HEK293 (cell line): Measurements from ENCODE around the gene SLC8A2.
A peak's percentile ranks its signal among the peaks of the same experiment; 100 is the strongest.

Source experiments
- CTCF ChIA-PET: fragments of 350-600 bp; formaldehyde crosslinking; extraction: SDS; loops from one replicate; lab custom pipeline; 2021; ENCODE audit warnings: antibody characterized with exemption; lab: Yijun Ruan, JAX
- POLR2A ChIA-PET: fragments of 300-600 bp; formaldehyde crosslinking; extraction: SDS; loops from one replicate; lab custom pipeline; 2020; ENCODE audit warnings: antibody characterized with exemption, inconsistent platforms; lab: Yijun Ruan, JAX
- H3K27ac ChIP-seq: fragments of 200-500 bp; sonication (Bioruptor generic); 2 replicates; pipeline ENCODE4 v1.5.1; 2014; ENCODE audit warnings: low read depth, low read length, control low read depth, inconsistent platforms; ENCODE audit errors: extremely low read depth
- H3K36me3 ChIP-seq, 2 experiments: fragments of 200-500 bp in 1 of 2; sonication (Bioruptor generic) in 1 of 2; 1 replicate in 1 of 2; 2 replicates in 1 of 2; pipeline ENCODE4 v1.5.1; 2014 to 2017; ENCODE audit warnings: inconsistent platforms in 2 of 2, low read length in 2 of 2; ENCODE audit not compliant: control insufficient read depth in 2 of 2, insufficient read depth in 1 of 2
- H3K4me1 ChIP-seq: fragments of 200-500 bp; sonication (Bioruptor generic); 2 replicates; pipeline ENCODE4 v1.5.1; 2014; ENCODE audit warnings: mild to moderate bottlenecking, low read length, inconsistent platforms; ENCODE audit not compliant: control insufficient read depth, insufficient read depth
- H3K4me3 ChIP-seq: 2 replicates; pipeline ENCODE4 v1.5.1; 2011; ENCODE audit warnings: low read depth, mild to moderate bottlenecking, control low read depth, low read length, moderate library complexity
- H3K9me3 ChIP-seq: fragments of 200-500 bp; sonication (Bioruptor generic); 2 replicates; pipeline ENCODE4 v1.5.1; 2014; ENCODE audit warnings: low read depth, low read length, inconsistent platforms; ENCODE audit not compliant: control insufficient read depth, insufficient read depth
- ATF2 ChIP-seq: fragments of 450-650 bp; formaldehyde crosslinking; IDR thresholded peaks from 2 replicates; pipeline ENCODE4 v1.5.1; 2016; ENCODE audit warnings: missing biosample characterization, missing genetic modification characterization, low read depth
- EGR2 ChIP-seq: fragments of 450-650 bp; formaldehyde crosslinking; IDR thresholded peaks from 2 replicates; pipeline ENCODE4 v1.5.1; 2016; ENCODE audit warnings: low read depth, missing biosample characterization, missing genetic modification characterization
- GFI1B ChIP-seq: fragments of 450-650 bp; formaldehyde crosslinking; IDR thresholded peaks from 2 replicates; pipeline ENCODE4 v1.5.1; 2016; ENCODE audit warnings: missing biosample characterization, missing genetic modification characterization
- KLF1 ChIP-seq: fragments of 450-650 bp; formaldehyde crosslinking; IDR thresholded peaks from 2 replicates; pipeline ENCODE4 v1.5.1; 2016; ENCODE audit warnings: missing biosample characterization, missing genetic modification characterization
- KLF16 ChIP-seq: fragments of 450-650 bp; formaldehyde crosslinking; IDR thresholded peaks from 2 replicates; pipeline ENCODE4 v1.5.1; 2017; ENCODE audit warnings: missing biosample characterization, missing genetic modification characterization
- KLF9 ChIP-seq: fragments of 450-650 bp; formaldehyde crosslinking; IDR thresholded peaks from 2 replicates; pipeline ENCODE4 v1.5.1; 2016; ENCODE audit warnings: missing biosample characterization, missing genetic modification characterization, low read depth
- REST ChIP-seq: fragments of 450-650 bp; formaldehyde crosslinking; IDR thresholded peaks from 2 replicates; pipeline ENCODE4 v1.5.1; 2016; ENCODE audit warnings: missing biosample characterization, missing genetic modification characterization
- SP2 ChIP-seq: fragments of 450-650 bp; formaldehyde crosslinking; IDR thresholded peaks from 2 replicates; pipeline ENCODE4 v1.5.1; 2016; ENCODE audit warnings: missing biosample characterization, missing genetic modification characterization
- SP3 ChIP-seq: fragments of 450-650 bp; formaldehyde crosslinking; IDR thresholded peaks from 2 replicates; pipeline ENCODE4 v1.5.1; 2016; ENCODE audit warnings: missing biosample characterization, missing genetic modification characterization
- ZBTB44 ChIP-seq: fragments of 450-650 bp; IDR thresholded peaks from 2 replicates; pipeline ENCODE4 v1.5.1; 2018; ENCODE audit warnings: missing biosample characterization, mild to moderate bottlenecking, missing genetic modification characterization
- ZFHX2 ChIP-seq: fragments of 450-650 bp; formaldehyde crosslinking; conservative IDR thresholded peaks from 2 replicates; pipeline ENCODE4 v1.5.1; 2016; ENCODE audit warnings: missing biosample characterization, missing genetic modification characterization
- ZFP69B ChIP-seq: fragments of 450-650 bp; formaldehyde crosslinking; IDR thresholded peaks from 2 replicates; pipeline ENCODE4 v1.5.1; 2016; ENCODE audit warnings: missing biosample characterization, missing genetic modification characterization
- ZNF449 ChIP-seq: fragments of 450-650 bp; formaldehyde crosslinking; IDR thresholded peaks from 2 replicates; pipeline ENCODE4 v1.5.1; 2017; ENCODE audit warnings: missing biosample characterization, mild to moderate bottlenecking, missing genetic modification characterization, moderate library complexity
- ZNF692 ChIP-seq: fragments of 450-650 bp; formaldehyde crosslinking; IDR thresholded peaks from 2 replicates; pipeline ENCODE4 v1.5.1; 2016; ENCODE audit warnings: missing biosample characterization, missing genetic modification characterization
- ZNF704 ChIP-seq: fragments of 450-650 bp; formaldehyde crosslinking; IDR thresholded peaks from 2 replicates; pipeline ENCODE4 v1.5.1; 2016; ENCODE audit warnings: missing biosample characterization, missing genetic modification characterization
- ZSCAN5A ChIP-seq: fragments of 450-650 bp; formaldehyde crosslinking; IDR thresholded peaks from 2 replicates; pipeline ENCODE4 v1.5.1; 2016; ENCODE audit warnings: missing biosample characterization, missing genetic modification characterization

SLC8A2 gene

GRCh38 chr19:47450478-47450877, 21.2 kb downstream of the SLC8A2 start:
- peaks cover 4% of the 10 kb centered on the region; the same call in 1 of the 2 replicates for H3K4me1 ChIP-seq
- H3K36me3 ChIP-seq, result no peaks in the 10 kb centered on the region
- H3K9me3 ChIP-seq, result no peaks in the 10 kb centered on the region
- H3K27ac ChIP-seq, result no peak overlapping the region
- TF ChIP-seq REST (tag by site-specific recombination) (peak; percentile 72), KLF16 (tag by site-specific recombination) (no peak), EGR2 (peak; percentile 55)
- TF ChIP-seq, all 188 proteins: peak for 2
- ChIA-PET POLR2A (no interaction called here), CTCF (interaction anchor here (1.2 kb wide), 2 partner anchors 12 to 14 kb away, joined by 5 to 7 read pairs; no protein-coding TSS in a partner anchor)
- no peak overlapping the region for H3K4me3 ChIP-seq

GRCh38 chr19:47448360-47448727, 23.3 kb downstream of the SLC8A2 start:
- peak; percentile 83 for TF ChIP-seq ZNF692
- TF ChIP-seq GFI1B, result no peak
- TF ChIP-seq ZFP69B (tag by site-specific recombination), result peak; percentile 81
- no peak overlapping the region for H3K4me3 ChIP-seq
- CTCF ChIA-PET, result interaction anchor here (1.1 kb wide), 1 partner anchor 12 kb away, joined by 6 read pairs; no protein-coding TSS in a partner anchor

GRCh38 chr19:47447470-47448359, 24.0 kb downstream of the SLC8A2 start:
- H3K4me3 ChIP-seq, result no peak overlapping the region
- TF ChIP-seq SP2 (tag by site-specific recombination) (peak; percentile 79), KLF1 (peak; percentile 67; the same call in 1 of the 2 replicates), ZNF449 (tag by site-specific recombination) (peak; percentile 85), ZFHX2 (tag by site-specific recombination) (peak; percentile 83), ZNF704 (no peak), ATF2 (tag by site-specific recombination) (no peak), KLF9 (tag by site-specific recombination) (peak; percentile 89), SP3 (tag by site-specific recombination) (peak; percentile 78), ZBTB44 (no peak), ZSCAN5A (tag by site-specific recombination) (no peak)

More at GRCh38 chr19:47448360-47448727, 23.3 kb downstream of the SLC8A2 start:
- Histone ChIP-seq H3K9me3 (no peaks in the 10 kb centered on the region), H3K27ac (no peak overlapping the region), H3K36me3 (no peaks in the 10 kb centered on the region), H3K4me1 (peaks cover 4% of the 10 kb centered on the region; the same call in 1 of the 2 replicates)
- POLR2A ChIA-PET, result interaction anchor here (1.5 kb wide), 1 partner anchor 24 kb away, joined by 3 read pairs; the partner anchor contains the start of gene SLC8A2

More at GRCh38 chr19:47447470-47448359, 24.0 kb downstream of the SLC8A2 start:
- POLR2A ChIA-PET, result interaction anchor here (0.7 to 1.5 kb wide), 2 partner anchors 15 to 24 kb away, joined by 3 read pairs; partner anchors contain the start of gene SLC8A2
- Histone ChIP-seq H3K9me3 (no peaks in the 10 kb centered on the region), H3K27ac (no peak overlapping the region), H3K36me3 (no peaks in the 10 kb centered on the region), H3K4me1 (peaks cover 4% of the 10 kb centered on the region; the same call in 1 of the 2 replicates)
- CTCF ChIA-PET, result interaction anchor here (0.6 to 1.3 kb wide), 6 partner anchors 11 to 342 kb away, joined by 3 to 6 read pairs (median 3); partner anchors contain the start of gene NAPA
